ENCODE results near the gene NCMAP.
"Not testable (repeated sequence)": the region's sequence is repeated elsewhere in the genome, so short reads cannot be mapped to it uniquely, and the experiment has no call there.

NCMAP gene

DNA sequence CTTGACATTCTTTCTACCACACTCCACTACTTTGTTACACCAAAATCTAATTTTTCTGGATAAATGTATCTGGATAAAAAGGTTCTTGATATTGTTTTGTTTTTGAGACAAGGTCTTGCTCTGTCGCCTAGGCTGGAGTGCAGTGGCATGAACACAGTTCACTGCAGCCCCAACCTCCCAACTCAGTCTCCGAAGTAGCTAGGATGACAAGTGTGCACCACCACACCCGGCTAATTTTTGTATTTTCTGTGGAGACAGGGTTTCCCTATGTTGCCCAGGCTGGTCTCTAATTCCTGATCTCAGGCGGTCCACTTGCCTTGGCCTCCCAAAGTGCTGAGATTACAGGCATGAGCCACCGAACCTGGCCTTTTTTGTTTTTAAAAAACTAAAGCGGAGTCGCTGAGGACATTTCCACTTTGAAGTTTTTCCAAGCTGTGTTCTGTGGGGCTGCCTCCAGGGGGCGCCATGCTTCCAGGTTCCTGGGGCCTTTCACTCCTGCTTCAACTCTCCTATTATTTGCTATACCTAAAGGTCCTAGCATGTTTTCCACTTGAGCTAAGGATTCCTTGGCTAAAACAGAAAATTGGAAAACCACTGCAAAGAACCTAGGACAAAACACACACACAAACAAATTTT lies 14.1 kb upstream of the NCMAP start:
- DNase-seq (ENCODE audit: low read depth), result no peak

DNA sequence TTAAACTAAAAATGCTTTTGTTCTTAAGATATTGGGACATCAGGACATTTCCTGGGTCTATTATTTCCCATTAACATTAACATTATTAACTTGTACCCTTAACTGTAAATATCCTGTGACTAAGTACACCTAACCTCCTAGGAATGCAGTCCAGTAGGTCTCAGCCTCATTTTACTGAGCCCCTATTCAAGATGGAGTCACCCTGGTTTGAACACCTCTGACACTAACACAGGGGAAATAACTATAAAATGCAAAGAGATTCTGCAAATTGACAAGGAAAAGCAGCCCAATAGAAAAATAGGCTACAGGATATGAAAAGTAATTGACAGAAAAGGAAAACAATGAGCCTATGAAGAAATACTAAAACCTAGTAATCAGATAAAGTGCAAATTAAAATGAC lies 11.6 kb upstream of the NCMAP start:
- DNase-seq (ENCODE audit: low read depth), result no peak

DNA sequence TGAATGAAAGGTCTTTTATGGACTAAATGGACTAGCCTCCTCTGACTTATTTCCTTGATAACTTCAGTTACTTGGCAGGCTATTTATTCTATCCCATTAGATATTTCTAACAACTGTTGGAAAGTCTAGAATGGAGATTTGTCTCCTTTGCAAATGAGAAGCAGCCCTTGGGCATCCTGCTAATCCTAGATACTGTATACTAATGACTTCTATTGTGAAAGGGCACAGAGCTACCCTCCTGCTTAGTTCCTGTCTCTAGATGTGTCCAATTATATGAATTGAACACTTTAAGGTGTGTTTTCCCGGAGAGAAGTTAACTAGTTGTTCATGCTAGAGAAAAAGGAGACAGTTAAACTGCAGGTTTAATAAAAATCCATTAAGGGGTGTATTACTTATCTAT lies 10.2 kb upstream of the NCMAP start:
- DNase-seq (ENCODE audit: low read depth), result no peak

DNA sequence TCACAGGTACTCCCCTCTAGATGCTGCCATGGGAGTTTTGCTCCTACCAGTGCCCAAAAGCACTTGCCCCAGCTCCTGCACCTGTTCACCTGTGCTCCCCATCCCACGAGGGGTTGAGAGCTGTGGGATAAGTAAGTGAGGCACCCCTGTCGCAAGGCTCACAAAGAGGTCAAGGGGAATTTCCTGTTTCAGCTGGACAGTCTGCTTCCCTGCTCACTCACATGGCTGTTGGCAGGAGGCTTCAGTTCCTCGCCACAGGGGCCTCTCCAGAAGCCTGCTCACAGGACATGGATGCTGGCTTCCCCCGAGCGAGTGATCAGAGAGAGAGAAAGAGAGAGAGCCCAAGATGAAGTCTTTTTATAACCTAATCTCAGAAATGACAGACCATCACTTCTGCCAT lies 8.7 kb upstream of the NCMAP start:
- DNase-seq (ENCODE audit: low read depth), result no peak

DNA sequence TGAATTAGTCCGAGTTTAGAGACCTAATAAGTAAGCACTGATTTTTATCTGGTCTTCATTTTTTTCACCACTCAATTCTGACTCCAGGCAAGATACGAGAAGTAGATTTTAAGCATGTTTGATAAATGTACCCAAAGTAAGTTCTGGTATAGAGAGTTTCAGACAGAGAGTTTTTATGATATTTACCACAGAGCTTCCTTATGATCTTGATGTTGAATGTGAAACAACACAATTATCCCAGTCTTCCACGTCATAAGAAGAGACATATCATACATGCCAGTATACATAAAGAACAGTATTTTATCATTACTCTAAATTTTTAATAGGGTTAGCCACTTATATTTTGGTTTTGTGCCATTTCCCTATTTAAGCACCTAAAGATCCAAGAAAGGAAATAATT lies 7.8 kb upstream of the NCMAP start:
- DNase-seq (ENCODE audit: low read depth), result no peak

DNA sequence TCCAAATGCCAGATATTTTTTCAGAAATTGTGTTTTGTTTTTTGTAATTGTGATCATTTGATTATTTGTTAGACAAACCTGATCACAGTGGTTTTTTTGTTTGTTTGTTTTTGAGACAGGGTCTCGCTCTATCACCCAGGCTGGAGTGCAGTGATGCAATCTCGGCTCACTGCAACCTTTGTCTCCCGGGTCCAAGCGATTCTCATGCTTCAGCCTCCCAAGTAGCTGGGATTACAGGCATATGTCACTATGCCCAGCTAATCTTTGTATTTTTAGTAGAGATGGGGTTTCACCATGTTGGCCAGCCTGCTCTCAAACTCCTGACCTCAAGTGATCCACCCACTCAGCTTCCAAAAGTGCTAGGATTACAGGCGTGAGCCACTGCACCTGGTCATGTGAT lies 6.7 kb upstream of the NCMAP start:
- not testable (repeated sequence) for DNase-seq (ENCODE audit: low read depth)

DNA sequence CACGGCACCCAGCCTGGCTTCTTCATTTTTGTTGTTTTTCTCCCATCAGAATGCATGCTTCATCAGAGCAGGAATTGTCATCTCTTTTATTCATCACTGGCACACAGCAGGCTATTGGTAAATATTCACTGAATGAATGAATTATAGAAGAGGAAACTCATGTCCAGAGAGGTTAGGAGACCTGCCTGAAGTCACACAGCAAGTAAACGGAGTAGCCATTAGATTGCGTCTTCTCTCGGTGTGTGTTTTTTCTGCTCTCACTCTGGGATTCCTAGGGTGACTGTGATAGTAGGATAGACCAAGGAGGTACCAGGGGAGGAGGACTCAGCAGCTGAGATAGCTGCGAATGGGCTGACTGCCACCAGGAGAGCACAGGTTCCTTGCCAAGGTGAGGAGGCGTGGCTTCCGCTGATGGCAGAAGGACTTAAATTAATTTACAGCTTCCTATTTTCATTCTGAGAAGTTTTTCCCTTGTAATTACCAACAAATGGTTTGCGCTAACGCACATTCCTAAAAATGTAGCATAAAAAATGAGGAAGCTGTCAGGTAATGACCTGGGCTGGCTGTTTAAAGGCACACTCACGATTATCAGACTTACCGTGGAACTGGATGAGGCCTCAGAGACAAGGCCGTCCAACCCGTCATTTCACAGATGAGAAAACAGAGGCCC lies 4.5 kb upstream of the NCMAP start:
- no peak for DNase-seq (ENCODE audit: low read depth)

DNA sequence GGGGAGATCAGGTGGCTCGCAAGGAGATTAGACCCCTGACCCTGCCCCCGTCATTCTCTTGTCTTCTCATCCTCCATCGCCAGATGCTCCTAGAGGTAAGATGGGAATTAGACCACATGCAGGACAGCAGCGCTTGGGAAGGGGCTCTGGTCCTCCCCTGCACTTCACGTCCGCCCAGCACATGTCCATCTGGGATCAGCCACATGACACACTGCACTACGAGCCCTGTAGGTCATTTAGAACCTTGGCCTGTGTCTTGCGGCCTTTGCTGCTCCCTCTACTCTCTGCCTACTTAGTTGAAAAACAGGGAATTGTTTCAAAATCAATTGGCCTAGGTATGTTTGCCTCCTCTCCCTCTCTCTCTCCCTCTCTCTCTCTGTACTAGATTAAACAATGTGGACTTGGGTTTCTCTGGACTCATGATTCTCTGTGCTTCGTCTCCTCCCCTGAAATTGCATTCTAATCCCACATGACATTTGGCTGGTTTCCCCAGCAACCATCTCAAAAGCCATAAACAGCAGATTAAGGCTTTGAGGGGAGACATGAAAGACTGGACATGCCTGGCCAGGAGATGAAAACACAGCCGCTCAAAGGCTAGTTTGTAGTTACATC lies 3.8 kb upstream of the NCMAP start:
- no peak for DNase-seq (ENCODE audit: low read depth)

DNA sequence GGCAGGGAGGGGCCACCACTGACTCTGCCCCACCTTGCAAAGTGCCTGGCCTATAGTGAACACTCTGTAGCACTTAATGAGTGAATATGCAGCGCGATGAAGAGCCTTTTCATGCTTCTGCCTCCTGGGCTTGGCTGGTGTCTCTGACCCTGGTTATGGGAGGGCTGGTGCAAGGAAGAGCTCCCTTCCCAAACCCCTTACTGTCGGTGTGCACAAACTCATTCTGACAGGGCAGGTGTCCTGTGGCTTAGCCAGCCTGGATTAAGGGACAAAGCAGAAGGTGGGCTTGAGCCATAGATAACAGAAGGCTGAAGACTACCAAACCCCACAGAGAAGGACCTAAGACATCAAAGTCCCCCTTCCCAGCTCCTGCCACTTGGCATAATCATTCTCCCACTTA lies 2.0 kb upstream of the NCMAP start:
- no peak for DNase-seq (ENCODE audit: low read depth)

DNA sequence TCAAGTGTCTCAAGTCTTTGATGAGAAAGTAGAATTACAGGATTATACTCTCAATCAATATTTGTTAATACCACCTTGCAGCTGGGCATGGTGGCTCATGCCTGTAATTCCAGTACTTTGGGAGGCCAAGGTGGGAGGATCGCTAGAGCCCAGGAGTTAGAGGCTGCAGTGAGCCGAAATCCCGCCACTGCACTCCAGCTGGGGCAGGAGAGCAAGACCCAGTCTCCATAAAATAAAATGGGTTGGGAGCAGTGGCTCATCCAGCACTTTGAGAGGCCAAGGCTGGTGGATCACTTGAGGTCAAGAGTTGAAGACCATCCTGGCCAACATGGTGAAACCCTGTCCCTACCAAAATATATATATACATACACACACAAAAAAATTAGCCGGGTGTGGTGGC lies 1.2 kb upstream of the NCMAP start:
- no peak for DNase-seq (ENCODE audit: low read depth)

DNA sequence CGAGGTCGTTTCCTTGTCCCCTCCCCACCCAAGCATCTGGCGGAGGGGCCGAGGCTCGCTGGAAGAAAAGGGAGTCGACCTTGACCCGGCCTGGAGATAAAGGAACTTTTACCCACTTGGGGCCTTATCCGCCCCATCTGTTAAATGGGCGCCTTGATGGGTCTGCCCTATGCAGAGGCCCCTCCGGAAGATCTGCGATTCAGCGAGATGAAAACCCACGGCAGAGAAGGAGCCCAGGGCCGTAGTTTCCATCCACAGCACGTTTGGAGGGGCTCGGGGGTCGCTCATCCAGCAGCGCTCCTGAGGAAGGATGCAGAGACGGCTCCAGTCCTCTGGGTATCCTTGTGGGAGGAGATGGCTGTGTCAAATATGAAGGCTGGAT lies 518 bp downstream of the NCMAP start:
- no peak for DNase-seq (ENCODE audit: low read depth)

DNA sequence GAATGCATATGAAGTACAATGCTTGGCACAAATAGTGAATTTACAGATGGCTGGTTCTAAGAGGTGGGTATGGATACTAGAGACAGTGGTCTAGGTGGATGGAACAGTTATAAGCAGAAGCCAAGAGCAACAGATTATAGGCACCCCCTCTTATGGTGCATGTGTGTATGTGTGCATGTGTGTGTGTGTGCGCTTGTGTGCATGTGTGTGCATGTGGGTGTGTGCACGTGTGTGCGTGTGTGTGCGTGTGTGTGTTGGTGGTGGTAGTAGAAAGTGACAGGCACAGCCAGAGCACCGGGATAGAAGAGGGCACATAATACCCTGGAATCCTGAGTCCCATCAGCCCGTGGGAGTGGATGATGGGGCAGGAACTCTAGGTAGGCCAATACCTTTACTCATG lies 1.3 kb downstream of the NCMAP start:
- no peak for DNase-seq (ENCODE audit: low read depth)

DNA sequence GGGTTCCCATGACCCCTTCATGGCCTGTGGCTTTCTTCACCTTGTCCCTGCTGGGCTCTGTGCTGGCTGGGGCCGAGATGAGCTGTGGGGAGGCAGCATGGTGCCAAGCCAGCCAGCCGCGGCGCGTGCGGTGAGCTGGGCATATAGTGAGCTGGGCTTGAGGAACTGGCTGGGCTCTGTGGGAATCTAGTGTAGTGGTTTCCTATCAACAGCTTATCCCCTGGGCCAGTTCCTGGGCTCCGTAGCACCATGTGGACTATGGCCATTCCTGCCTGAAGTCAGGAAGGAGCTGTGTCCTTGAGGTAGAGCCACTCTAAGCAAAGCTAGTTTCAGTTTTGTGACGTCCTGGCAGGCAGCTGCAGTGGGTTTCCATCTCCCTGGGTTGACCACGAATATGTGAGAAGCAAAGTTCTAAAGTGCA lies 1.8 kb downstream of the NCMAP start:
- DNase-seq (ENCODE audit: low read depth), result no peak

DNA sequence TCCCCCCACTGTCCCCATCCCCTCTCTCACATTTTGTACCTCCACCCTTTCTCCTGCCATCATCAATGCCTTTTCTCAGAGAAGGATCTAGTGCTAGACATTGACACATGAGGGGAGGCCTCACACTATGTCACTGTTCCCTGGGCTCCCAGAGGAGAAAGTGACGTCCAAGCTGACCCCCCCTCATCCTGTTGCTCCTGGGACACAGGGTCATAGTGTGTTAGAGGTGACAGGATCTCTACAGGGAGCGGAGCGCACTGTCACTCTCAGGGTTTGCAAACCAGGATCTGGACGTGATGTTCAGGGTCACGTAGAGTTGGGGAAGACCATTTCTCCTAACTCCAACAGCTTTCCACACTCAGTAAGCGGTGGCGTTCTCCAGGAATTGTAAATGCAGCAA lies 2.6 kb downstream of the NCMAP start:
- DNase-seq (ENCODE audit: low read depth), result no peak

DNA sequence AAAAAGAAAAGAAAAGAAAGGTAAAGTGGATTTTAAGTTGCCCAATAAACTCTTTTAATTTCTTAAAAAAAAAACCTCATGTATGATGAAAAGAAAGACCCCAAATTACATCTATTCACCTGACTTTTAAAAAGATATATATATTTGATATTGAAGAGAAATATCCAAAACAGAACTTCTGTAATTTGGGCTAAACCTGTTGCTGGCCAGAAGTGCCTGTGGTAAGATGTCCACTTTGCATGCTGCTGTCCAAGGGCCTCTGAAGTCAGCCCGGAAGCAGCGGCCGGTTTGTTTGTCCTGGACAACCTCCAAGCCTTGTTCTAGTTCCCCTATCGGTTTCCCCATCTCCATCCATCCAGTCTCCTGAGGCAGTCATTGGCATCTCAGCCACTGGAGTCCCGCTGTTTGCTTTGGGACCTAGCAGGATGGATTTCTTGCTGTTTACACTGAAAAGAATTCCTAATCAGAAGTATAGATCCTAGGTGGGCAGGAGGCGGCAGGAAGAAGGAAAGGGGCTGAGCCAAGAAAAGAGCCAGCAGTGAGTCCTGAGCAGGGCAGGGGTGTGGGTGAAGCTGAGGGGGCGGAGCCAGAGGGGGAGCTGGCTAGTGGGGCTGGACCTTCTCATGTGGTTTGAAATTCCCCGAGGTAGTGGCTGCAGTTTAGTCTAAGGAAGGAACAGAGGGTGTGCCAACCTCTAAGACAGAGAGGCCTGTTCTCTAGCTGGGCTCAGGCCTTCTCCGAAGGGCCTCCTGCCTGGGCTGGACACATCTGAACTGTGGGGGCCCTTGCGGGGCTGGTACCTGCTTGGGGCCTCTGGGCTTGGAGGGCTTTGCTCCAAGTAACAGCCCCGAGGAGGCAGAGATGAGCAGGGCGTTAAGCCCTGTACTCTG lies 3.3 kb downstream of the NCMAP start:
- DNase-seq (ENCODE audit: low read depth), result peak; percentile 67

DNA sequence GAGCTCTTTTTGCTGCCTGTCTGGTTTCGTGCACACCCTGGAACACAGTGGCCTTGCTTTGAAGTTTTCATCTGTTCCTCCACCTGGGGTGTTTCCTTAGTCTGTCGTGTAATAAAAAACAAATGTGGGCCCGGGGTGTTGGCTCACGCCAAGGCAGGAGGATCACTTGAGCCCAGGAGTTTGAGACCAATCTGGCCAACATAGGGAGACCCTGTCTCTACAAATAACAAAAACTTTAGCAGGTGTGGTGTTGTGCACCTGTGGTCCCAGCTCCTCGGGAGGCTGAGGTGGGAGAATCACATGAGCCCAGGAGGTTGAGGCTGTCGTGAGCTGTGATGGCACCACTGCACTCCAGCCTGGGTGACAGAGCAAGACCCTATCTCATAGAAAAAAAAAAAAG lies 4.5 kb downstream of the NCMAP start:
- no peak for DNase-seq (ENCODE audit: low read depth)

DNA sequence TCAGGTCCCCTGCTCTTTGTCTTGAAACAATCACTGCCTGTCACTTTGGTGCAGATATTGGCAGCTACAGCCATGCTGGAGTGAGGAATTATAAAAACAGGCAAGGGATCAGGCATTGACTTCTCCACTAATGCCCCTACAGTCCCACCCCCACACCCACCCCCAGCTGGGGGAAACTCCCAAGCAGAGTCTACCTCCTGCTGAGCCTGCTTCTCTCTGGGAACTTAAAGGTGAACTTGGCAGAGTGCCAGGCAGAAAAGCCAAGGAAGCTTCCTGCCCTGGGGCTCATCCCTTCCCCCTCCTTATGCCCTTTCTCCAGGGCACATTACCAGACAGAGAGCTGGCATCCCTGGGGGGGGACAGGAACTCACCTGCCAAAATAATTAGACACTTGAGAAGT lies 6.7 kb downstream of the NCMAP start:
- DNase-seq (ENCODE audit: low read depth), result no peak

DNA sequence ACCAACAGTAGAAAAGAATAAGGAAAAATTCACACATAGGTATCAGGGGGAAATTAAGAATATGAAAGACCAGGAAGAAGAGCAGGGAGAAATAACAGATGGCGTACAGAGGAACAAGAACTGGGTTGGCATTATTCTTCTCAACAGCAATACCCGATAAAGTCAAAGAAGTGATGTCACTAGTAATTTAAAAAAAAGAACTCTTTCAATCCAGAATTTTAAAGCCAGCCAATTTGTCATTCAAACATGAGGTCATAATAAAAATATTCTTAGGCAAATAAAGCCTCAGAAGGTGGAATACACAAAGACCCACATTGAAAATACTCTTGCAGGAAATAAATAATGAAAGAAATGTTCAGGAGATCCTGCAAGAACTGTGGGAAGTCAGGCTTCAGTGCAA lies 8.8 kb downstream of the NCMAP start:
- DNase-seq (ENCODE audit: low read depth), result no peak

DNA sequence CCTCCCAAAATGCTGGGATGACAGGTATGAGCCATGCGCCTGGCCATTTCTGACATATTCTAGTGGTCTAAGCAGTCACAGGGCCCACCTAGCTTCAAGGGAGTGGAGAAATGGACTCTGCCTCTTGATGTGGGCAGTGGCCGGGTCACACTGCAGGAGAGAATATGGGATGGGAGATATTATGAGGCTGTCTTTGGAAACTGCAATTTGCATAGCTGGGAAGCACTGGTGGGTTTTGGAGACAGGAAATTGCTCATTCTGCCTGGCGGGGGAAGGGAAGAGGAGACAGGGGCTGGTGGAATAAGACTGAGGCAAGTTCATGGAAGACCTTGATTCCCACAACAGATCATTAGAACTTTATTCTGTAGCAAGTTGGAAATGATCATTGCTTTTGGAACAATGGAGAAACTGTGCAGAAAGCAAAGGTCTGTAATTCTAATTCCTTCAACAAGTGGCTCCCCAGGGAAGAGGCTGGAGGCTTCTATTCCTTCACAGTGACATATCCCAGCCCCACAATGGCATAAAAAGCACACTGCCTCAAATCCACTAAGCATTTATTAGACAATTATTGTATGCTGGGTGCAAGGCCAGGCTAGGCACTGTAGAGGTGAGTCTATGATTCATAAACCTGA lies 10.5 kb downstream of the NCMAP start:
- no peak for DNase-seq (ENCODE audit: low read depth)

DNA sequence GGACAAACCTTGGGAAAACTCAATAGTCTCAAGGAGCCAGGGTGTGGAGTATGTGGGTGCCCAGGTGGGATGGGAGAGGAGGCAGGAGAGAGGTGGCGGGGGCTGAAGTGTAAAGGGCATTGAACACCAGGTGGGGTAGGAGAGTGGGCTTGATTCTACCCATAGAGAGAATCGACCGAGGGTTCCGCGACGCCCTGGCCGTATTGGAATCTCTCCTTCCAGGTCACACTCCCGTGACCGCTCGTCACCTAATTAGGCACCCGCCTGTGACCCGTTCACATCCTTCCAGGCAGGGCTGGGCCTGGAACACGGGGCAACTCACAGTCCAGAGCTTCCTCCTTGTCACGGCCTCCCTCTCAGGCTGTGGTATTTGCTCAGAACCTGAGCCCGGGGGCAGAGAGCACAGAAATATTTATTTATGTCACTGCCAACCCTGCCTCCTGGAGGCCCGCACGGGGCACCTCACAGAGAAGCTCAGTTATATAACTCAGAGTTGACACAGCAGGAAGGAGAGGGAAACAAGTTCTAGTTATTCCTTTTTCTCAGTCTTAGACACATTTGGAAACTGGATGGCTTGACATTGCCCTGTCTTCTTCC lies 12.0 kb downstream of the NCMAP start:
- no peak for DNase-seq (ENCODE audit: low read depth)

DNA sequence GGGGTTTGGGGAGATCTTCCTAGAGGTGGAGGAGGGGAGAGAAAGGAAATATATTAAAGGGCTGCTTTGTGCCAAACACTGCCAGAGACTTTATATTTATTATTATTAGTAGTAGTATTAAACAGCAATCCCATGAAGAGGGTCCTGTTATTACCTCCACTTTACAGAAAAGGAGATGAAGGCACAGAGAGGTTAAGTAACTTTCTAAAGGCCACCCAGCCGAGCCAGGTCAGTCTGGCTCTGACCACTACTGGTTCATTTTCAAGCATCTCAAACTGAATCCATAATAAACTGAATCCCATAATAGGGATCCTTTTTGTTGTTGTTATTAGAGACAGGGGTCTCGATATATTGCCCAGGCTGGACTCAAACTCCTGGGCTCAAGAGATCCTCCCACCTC lies 12.6 kb downstream of the NCMAP start:
- no peak for DNase-seq (ENCODE audit: low read depth)

All from HS-27A (cell line).